ENCODE measurements around the gene SYNE3.

The SYNE3 gene

GRCh38 chr14:95503365-95504134, 12.9 kb downstream of the SYNE3 start:
- DNase-seq = no peak

- DNase-seq = no peak
Measured at GRCh38 chr14:95502381-95502950, 14.0 kb downstream of the SYNE3 start.

GRCh38 chr14:95500772-95501401, 15.6 kb downstream of the SYNE3 start:
- peak; percentile 83 for DNase-seq

GRCh38 chr14:95500201-95500681, 16.2 kb downstream of the SYNE3 start:
- DNase-seq = no peak

- DNase-seq = no peak
Measured at GRCh38 chr14:95499354-95499750, 17.1 kb downstream of the SYNE3 start.

GRCh38 chr14:95498622-95499353, 17.7 kb downstream of the SYNE3 start:
- DNase-seq = no peak

GRCh38 chr14:95497561-95498011, 18.9 kb downstream of the SYNE3 start:
- no peak for DNase-seq

- no peak for DNase-seq
Measured at GRCh38 chr14:95496690-95497259, 19.7 kb downstream of the SYNE3 start.

- no peak for DNase-seq
Measured at GRCh38 chr14:95496111-95496681, 20.3 kb downstream of the SYNE3 start.

GRCh38 chr14:95495538-95496025, 20.9 kb downstream of the SYNE3 start:
- DNase-seq = no peak

GRCh38 chr14:95495076-95495475, 21.4 kb downstream of the SYNE3 start:
- DNase-seq = no peak

GRCh38 chr14:95494456-95494855, 22.0 kb downstream of the SYNE3 start:
- DNase-seq = no peak

- DNase-seq = no peak
Measured at GRCh38 chr14:95493976-95494375, 22.5 kb downstream of the SYNE3 start.

GRCh38 chr14:95493503-95493902, 22.9 kb downstream of the SYNE3 start:
- DNase-seq = no peak

- no peak for DNase-seq
Measured at GRCh38 chr14:95491936-95492608, 24.4 kb downstream of the SYNE3 start.

- DNase-seq = no peak
Measured at GRCh38 chr14:95490727-95491451, 25.6 kb downstream of the SYNE3 start.

- no peak for DNase-seq
Measured at GRCh38 chr14:95490138-95490509, 26.3 kb downstream of the SYNE3 start.

- no peak for DNase-seq
Measured at GRCh38 chr14:95489214-95490137, 27.0 kb downstream of the SYNE3 start.

GRCh38 chr14:95488376-95489213, 27.9 kb downstream of the SYNE3 start:
- no peak for DNase-seq
